NCI-H524 (cell line): ENCODE measurements around the gene ABCA1.
"Not testable (repeated sequence)": the region's sequence is repeated elsewhere in the genome, so short reads cannot be mapped to it uniquely, and the experiment has no call there.

Experiments used
- DNase-seq, 2 experiments: peaks; one replicate each; lab custom pipeline; 2025; lab: John Stamatoyannopoulos, UW

Gene ABCA1

GRCh38 chr9:104944871-104945270, 16.9 kb upstream of the ABCA1 start:
- DNase-seq: no peak

GRCh38 chr9:104944356-104944755, 16.4 kb upstream of the ABCA1 start:
- no peak for DNase-seq

- DNase-seq: no peak
Measured at GRCh38 chr9:104941597-104941996, 13.6 kb upstream of the ABCA1 start.

- peak in 1 of 2 experiments; percentile 54 for DNase-seq
Measured at GRCh38 chr9:104936291-104936690, 8.3 kb upstream of the ABCA1 start.

GRCh38 chr9:104935501-104935810, 7.5 kb upstream of the ABCA1 start:
- not testable (repeated sequence) for DNase-seq

- DNase-seq: no peak
Measured at GRCh38 chr9:104934691-104935500, 6.9 kb upstream of the ABCA1 start.

- not testable (repeated sequence) for DNase-seq
Measured at GRCh38 chr9:104933091-104933490, 5.1 kb upstream of the ABCA1 start.

- no peak for DNase-seq
Measured at GRCh38 chr9:104931256-104931655, 3.3 kb upstream of the ABCA1 start.

- DNase-seq: peak in 1 of 2 experiments; percentile 47
Measured at GRCh38 chr9:104927216-104927911, 591 bp downstream of the ABCA1 start.

GRCh38 chr9:104923740-104924139, 4.2 kb downstream of the ABCA1 start:
- no peak for DNase-seq

- DNase-seq: no peak
Measured at GRCh38 chr9:104923289-104923688, 4.7 kb downstream of the ABCA1 start.

GRCh38 chr9:104922748-104923147, 5.2 kb downstream of the ABCA1 start:
- DNase-seq: not testable (repeated sequence)

GRCh38 chr9:104921067-104921741, 6.8 kb downstream of the ABCA1 start:
- DNase-seq: no peak

GRCh38 chr9:104915753-104916152, 12.2 kb downstream of the ABCA1 start:
- no peak for DNase-seq

- DNase-seq: no peak
Measured at GRCh38 chr9:104915049-104915448, 12.9 kb downstream of the ABCA1 start.

- no peak for DNase-seq
Measured at GRCh38 chr9:104914466-104914865, 13.5 kb downstream of the ABCA1 start.

- no peak for DNase-seq
Measured at GRCh38 chr9:104912606-104913005, 15.3 kb downstream of the ABCA1 start.

- DNase-seq: no peak
Measured at GRCh38 chr9:104911032-104911607, 16.8 kb downstream of the ABCA1 start.

GRCh38 chr9:104907278-104907951, 20.5 kb downstream of the ABCA1 start:
- no peak for DNase-seq

GRCh38 chr9:104906441-104907277, 21.3 kb downstream of the ABCA1 start:
- no peak for DNase-seq

- no peak for DNase-seq
Measured at GRCh38 chr9:104905931-104906330, 22.0 kb downstream of the ABCA1 start.
